ENCODE data around the gene ZNF444. TPM values are rescaled to one million over a fixed set of nuclear protein-coding genes. Genes with fewer than 3 reads are reported as not detected.
"Not testable (repeated sequence)": the region's sequence is repeated elsewhere in the genome, so short reads cannot be mapped to it uniquely, and the experiment has no call there.

The ZNF444 gene
- polyA plus RNA-seq, 1 donor, result 36.7 TPM

DNA sequence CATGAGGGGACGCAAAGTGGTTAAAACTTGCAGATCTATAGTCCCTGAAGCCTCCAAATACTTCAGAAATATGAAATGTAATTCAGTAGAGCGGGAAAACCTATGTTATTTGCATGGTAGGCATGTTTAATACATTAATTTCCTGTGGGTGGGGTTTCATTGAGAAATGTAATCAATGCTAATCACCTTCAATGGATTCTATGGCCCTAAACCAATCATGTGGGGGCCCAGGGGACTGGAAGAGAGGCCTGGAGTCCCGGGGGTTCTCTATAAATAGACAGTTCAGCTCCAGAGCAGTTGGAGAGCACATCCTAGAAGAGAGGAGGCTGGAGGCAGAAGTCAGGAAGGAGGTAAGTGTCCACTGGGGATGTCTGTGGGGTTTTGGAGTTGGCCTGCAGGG, 60.9 kb downstream of the ZNF444 start, which contains the start of gene ZSCAN5C:
Gene ZSCAN5C, plus strand, starts transcription at position 301 of the 400 bp plus-strand sequence. CDS start 3,641 bp downstream, outside the sequence.
- H3K27ac ChIP-seq (ENCODE audit: low read length), result no peak within 1 kb of the TSS
- H3K36me3 ChIP-seq (ENCODE audit: control insufficient read depth, insufficient read depth, low read length), result no peaks in the 10 kb centered on the region
- no peaks in the 10 kb centered on the region for H3K9me3 ChIP-seq (ENCODE audit: control insufficient read depth, low read depth, low read length)
- no peak within 1 kb of the TSS for H3K4me3 ChIP-seq (ENCODE audit: low read length)
- WGBS (ENCODE audit: insufficient coverage, low lambda C conversion rate), result no CpG with 5 or more reads among the region's 3 CpGs
- no peak for DNase-seq
- no peaks in the 10 kb centered on the region for H3K27me3 ChIP-seq (ENCODE audit: control insufficient read depth, insufficient read depth, low read length)
- no peaks in the 10 kb centered on the region for H3K4me1 ChIP-seq (ENCODE audit: control insufficient read depth, insufficient read depth, low read length)

GRCh38 chr19:56207581-56207980, 66.5 kb downstream of the ZNF444 start:
- H3K27me3 ChIP-seq (ENCODE audit: control insufficient read depth, insufficient read depth, low read length); H3K9me3 ChIP-seq (ENCODE audit: control insufficient read depth, low read depth, low read length); H3K27ac ChIP-seq (ENCODE audit: low read length); H3K4me1 ChIP-seq (ENCODE audit: control insufficient read depth, insufficient read depth, low read length); DNase-seq; H3K4me3 ChIP-seq (ENCODE audit: low read length); H3K36me3 ChIP-seq (ENCODE audit: control insufficient read depth, insufficient read depth, low read length): not testable (repeated sequence)
- WGBS (ENCODE audit: insufficient coverage, low lambda C conversion rate), result no CpG with 5 or more reads among the region's 5 CpGs

GRCh38 chr19:56209091-56209490, 68.0 kb downstream of the ZNF444 start:
- no peak for DNase-seq
- Histone ChIP-seq H3K27ac (ENCODE audit: low read length) (no peak overlapping the region), H3K27me3 (ENCODE audit: control insufficient read depth, insufficient read depth, low read length) (no peaks in the 10 kb centered on the region), H3K36me3 (ENCODE audit: control insufficient read depth, insufficient read depth, low read length) (no peaks in the 10 kb centered on the region), H3K4me1 (ENCODE audit: control insufficient read depth, insufficient read depth, low read length) (no peaks in the 10 kb centered on the region), H3K9me3 (ENCODE audit: control insufficient read depth, low read depth, low read length) (no peaks in the 10 kb centered on the region), H3K4me3 (ENCODE audit: low read length) (no peak overlapping the region)
- WGBS (ENCODE audit: insufficient coverage, low lambda C conversion rate), result no CpG with 5 or more reads among the region's 12 CpGs

- H3K9me3 ChIP-seq (ENCODE audit: control insufficient read depth, low read depth, low read length); H3K27ac ChIP-seq (ENCODE audit: low read length); DNase-seq; H3K4me3 ChIP-seq (ENCODE audit: low read length); H3K27me3 ChIP-seq (ENCODE audit: control insufficient read depth, insufficient read depth, low read length); H3K36me3 ChIP-seq (ENCODE audit: control insufficient read depth, insufficient read depth, low read length); H3K4me1 ChIP-seq (ENCODE audit: control insufficient read depth, insufficient read depth, low read length): not testable (repeated sequence)
- WGBS (ENCODE audit: insufficient coverage, low lambda C conversion rate), result no CpG with 5 or more reads among the region's 9 CpGs
Measured at GRCh38 chr19:56210036-56210435, 68.9 kb downstream of the ZNF444 start.

Other genes with a start within 250 kb of the ZNF444 start
- not detected for gene NLRP13, start 209.0 kb upstream of the ZNF444 start, polyA plus RNA-seq
- gene NLRP8, start 193.5 kb upstream of the ZNF444 start, polyA plus RNA-seq, result not detected
- not detected for gene NLRP5, start 154.5 kb upstream of the ZNF444 start, polyA plus RNA-seq
- 33.3 TPM for gene ZNF787, start 20.0 kb upstream of the ZNF444 start, polyA plus RNA-seq
- gene GALP, start 34.7 kb downstream of the ZNF444 start, polyA plus RNA-seq, result not detected
- gene ZSCAN5B, start 56.5 kb downstream of the ZNF444 start, polyA plus RNA-seq, result 0.04 TPM
- gene ZSCAN5C, start 61.0 kb downstream of the ZNF444 start, polyA plus RNA-seq, result not detected
- 1.2 TPM for gene EDDM13, start 131.5 kb downstream of the ZNF444 start, polyA plus RNA-seq
- gene ZSCAN5A, start 173.6 kb downstream of the ZNF444 start, polyA plus RNA-seq, result 9.8 TPM

Data from large intestine (tissue), 3 donors.